ENCODE data around the gene TLR5. TPM values are rescaled to one million over a fixed set of nuclear protein-coding genes. Genes with fewer than 3 reads are reported as not detected.

Gene TLR5
- total RNA-seq, 3 donors from 2014 or later (not counting 1 experiment from before 2014, with no cell fraction given) = 0.24 to 0.41 (median 0.33) TPM

DNA sequence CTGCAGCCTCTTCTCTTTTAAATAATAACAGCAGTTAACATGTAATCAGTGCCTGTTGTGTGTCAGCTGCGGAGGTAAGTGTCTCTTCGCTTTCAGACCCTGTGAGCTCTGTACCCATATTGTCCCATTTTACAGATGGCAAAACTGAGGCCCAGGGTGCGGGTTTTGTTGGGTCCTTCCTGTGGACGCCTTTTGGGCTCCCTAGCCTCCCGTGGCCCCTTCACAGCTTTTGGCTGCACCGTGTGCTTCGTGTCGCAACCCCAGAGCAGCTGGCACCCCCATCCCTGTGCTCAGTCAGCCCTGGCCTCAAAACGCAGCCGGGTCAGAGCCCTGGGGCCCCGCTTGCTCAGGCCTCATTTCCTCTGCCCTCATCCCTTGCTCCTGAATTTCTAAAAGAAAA lies 53.8 kb downstream of the TLR5 start:
- no peak overlapping the region for H3K27ac Mint-ChIP-seq
- intact Hi-C loops (cut with micrococcal nuclease) = no loop called here
- H3K36me3 ChIP-seq (ENCODE audit: control insufficient read depth, insufficient read depth, low read length) = no peaks in the 10 kb centered on the region

DNA sequence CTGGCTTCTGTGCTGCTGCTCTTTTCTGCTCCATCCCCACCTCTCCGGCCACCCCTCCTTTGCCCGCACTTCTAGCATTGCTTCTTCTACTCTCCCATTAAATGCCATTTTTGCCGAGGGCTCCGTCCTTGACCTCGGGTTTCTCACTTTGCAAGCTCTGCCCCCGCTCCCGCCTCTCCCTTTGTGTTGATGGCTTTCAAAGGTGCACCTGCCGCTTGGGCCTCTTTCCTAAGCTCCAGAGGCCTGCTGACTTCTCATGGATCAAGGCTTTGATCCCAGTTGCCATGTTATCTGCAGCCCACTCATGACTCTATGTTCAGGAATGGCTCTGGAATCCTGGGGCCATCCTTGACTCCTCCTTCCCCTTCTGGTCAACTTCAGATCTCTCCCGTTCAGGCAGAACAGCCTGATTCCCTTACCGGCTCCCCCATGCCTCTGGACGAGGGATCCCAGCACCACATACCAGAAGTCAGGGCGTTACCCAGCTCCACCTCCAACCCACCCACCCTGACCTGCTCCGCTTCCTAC lies 54.3 kb downstream of the TLR5 start:
- WGBS (ENCODE audit: insufficient coverage) = 95% methylated on average over 13 of the region's 13 CpGs
- no peaks in the 10 kb centered on the region for H3K4me1 Mint-ChIP-seq
- H3K36me3 Mint-ChIP-seq = no peaks in the 10 kb centered on the region
- H3K4me3 ChIP-seq (ENCODE audit: low read length) = no peak overlapping the region
- no peaks in the 10 kb centered on the region for H3K9me3 Mint-ChIP-seq
- ATAC-seq (no peak), DNase-seq (no peak)
- no peak overlapping the region for H3K27ac ChIP-seq (ENCODE audit: low read length)
- intact Hi-C loops (cut with micrococcal nuclease) = no loop called here
- H3K9me3 ChIP-seq (ENCODE audit: control insufficient read depth, insufficient read depth, low read length) = no peaks in the 10 kb centered on the region
- no peaks in the 10 kb centered on the region for H3K36me3 ChIP-seq (ENCODE audit: control insufficient read depth, insufficient read depth, low read length)
- H3K4me1 ChIP-seq (ENCODE audit: control insufficient read depth, insufficient read depth, low read length) = no peaks in the 10 kb centered on the region
- no peak overlapping the region for H3K4me3 Mint-ChIP-seq
- H3K27me3 Mint-ChIP-seq (ENCODE audit: low read depth in 2 of 2) = peaks cover 0 to 8% of the 10 kb centered on the region in 2 donors
- TF ChIP-seq, protein P1, sequence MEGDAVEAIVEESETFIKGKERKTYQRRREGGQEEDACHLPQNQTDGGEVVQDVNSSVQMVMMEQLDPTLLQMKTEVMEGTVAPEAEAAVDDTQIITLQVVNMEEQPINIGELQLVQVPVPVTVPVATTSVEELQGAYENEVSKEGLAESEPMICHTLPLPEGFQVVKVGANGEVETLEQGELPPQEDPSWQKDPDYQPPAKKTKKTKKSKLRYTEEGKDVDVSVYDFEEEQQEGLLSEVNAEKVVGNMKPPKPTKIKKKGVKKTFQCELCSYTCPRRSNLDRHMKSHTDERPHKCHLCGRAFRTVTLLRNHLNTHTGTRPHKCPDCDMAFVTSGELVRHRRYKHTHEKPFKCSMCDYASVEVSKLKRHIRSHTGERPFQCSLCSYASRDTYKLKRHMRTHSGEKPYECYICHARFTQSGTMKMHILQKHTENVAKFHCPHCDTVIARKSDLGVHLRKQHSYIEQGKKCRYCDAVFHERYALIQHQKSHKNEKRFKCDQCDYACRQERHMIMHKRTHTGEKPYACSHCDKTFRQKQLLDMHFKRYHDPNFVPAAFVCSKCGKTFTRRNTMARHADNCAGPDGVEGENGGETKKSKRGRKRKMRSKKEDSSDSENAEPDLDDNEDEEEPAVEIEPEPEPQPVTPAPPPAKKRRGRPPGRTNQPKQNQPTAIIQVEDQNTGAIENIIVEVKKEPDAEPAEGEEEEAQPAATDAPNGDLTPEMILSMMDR (IDR thresholded peaks at IDR 0.05) = no peak
- H3K27ac Mint-ChIP-seq = no peak overlapping the region
- H3K27me3 ChIP-seq (ENCODE audit: control insufficient read depth, insufficient read depth, low read length) = no peaks in the 10 kb centered on the region

More for the DNA sequence above, 53.8 kb downstream of the TLR5 start:
- Histone ChIP-seq H3K27ac (ENCODE audit: low read length) (no peak overlapping the region), H3K4me1 (ENCODE audit: control insufficient read depth, insufficient read depth, low read length) (no peaks in the 10 kb centered on the region), H3K27me3 (ENCODE audit: control insufficient read depth, insufficient read depth, low read length) (no peaks in the 10 kb centered on the region), H3K9me3 (ENCODE audit: control insufficient read depth, insufficient read depth, low read length) (no peaks in the 10 kb centered on the region), H3K4me3 (ENCODE audit: low read length) (no peak overlapping the region)
- ATAC-seq = no peak
- no peaks in the 10 kb centered on the region for H3K4me1 Mint-ChIP-seq
- TF ChIP-seq, protein P1 (IDR thresholded peaks at IDR 0.05) = no peak
- H3K4me3 Mint-ChIP-seq = no peak overlapping the region
- DNase-seq = no peak
- no peaks in the 10 kb centered on the region for H3K9me3 Mint-ChIP-seq
- H3K36me3 Mint-ChIP-seq = no peaks in the 10 kb centered on the region
- peaks cover 0 to 8% of the 10 kb centered on the region in 2 donors for H3K27me3 Mint-ChIP-seq (ENCODE audit: low read depth in 2 of 2)
- WGBS (ENCODE audit: insufficient coverage) = 85% methylated on average over 11 of the region's 11 CpGs

DNA sequence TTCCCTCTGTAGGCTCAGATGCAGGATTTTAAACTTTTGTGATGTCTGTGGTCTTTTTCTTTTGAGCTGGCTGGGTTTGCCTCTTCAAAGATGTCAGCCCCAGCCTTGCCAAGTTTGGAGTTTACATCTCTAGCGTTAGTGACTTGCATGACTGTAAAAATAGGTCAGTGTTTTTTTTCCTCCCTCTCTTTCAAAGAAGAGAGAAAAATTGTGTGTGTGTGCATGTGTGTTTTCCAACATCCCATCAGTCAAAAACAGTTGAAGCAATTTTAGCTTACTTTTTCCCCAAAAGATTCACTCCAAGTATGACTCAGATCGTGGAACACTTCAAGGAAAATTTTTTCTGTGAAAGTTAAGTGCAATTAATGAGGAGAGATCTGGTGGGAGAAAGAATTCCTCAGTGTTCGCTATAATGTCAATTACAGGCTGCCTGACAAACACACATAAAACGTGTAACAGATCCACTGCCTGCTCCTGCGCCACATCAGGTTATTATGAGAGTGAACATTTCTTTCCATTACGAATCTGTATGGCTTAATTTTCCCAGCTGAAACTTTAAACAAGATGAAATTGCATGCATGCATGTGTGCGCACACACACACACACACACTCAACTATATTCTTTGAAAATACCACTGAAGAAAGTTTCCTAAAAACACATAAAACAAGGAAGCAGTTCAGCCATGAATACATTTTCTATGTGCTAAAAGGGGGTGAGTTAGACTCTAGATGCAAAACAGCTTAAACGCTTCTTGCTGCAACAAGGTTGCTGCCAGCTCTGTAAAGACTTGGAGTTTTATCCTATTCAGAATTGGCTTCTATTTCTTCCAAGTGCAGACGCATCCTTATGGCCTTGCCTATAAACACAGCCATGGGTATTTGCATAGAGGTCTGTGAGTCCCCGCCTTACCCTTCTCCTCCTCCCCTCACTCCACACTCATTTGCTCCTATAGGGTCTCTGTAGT lies 55.5 kb downstream of the TLR5 start:
- Mint-ChIP-seq H3K4me1 (no peaks in the 10 kb centered on the region), H3K27me3 (ENCODE audit: low read depth in 2 of 2) (peaks cover 0 to 8% of the 10 kb centered on the region in 2 donors), H3K9me3 (no peaks in the 10 kb centered on the region), H3K27ac (no peak overlapping the region), H3K36me3 (no peaks in the 10 kb centered on the region), H3K4me3 (no peak overlapping the region)
- TF ChIP-seq, protein P1 (IDR thresholded peaks at IDR 0.05) = no peak
- Histone ChIP-seq H3K9me3 (ENCODE audit: control insufficient read depth, insufficient read depth, low read length) (no peaks in the 10 kb centered on the region), H3K4me3 (ENCODE audit: low read length) (no peak overlapping the region), H3K36me3 (ENCODE audit: control insufficient read depth, insufficient read depth, low read length) (no peaks in the 10 kb centered on the region), H3K27ac (ENCODE audit: low read length) (no peak overlapping the region), H3K27me3 (ENCODE audit: control insufficient read depth, insufficient read depth, low read length) (no peaks in the 10 kb centered on the region), H3K4me1 (ENCODE audit: control insufficient read depth, insufficient read depth, low read length) (no peaks in the 10 kb centered on the region)
- DNase-seq = no peak
- 78% methylated on average over 9 of the region's 10 CpGs for WGBS (ENCODE audit: insufficient coverage)
- ATAC-seq = no peak
- intact Hi-C loops (cut with micrococcal nuclease) = no loop called here

Data from natural killer cell (primary cell).